Globus pallidus (tissue), 1 donor: ENCODE measurements around the gene CDH16.

ENCODE experiments used
- DNase-seq: peaks from one replicate; pipeline ENCODE4 v3.0.0-alpha.2; 2015; ENCODE audit warnings: low spot score

The CDH16 gene

DNA sequence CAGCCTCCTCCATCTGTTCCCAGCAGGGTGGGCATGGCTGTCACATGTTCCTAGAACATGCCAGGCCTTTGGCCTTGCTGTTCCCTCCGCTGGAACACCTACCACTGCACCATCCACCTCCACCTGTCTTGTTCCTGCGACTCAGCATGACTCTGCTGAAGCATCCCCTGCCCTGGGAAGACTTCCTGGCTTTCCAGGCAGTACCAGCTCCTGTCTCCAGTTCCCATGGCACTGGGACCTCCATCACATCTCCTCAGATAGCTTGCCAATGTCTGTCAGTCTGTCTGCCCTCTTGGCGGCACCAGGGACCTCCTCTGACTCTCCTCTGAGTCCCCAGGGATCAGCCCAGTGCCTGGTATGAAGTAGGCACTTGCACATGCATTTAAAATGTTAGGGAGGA lies 22.7 kb downstream of the CDH16 start:
- no peak for DNase-seq

DNA sequence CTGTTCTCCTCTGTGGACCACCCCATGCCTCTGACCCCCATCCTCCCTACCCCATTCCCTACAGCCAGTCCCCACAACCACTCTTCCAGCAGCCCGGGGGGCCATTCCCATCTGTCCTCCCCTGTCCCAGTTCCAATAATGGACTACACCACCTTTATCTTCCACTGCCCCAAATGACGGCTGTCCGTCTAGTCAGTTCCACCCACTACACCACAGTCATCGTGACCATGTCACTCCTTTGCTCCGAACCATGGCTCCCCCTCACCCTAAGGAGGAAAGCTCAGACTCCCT lies 23.1 kb downstream of the CDH16 start:
- no peak for DNase-seq

DNA sequence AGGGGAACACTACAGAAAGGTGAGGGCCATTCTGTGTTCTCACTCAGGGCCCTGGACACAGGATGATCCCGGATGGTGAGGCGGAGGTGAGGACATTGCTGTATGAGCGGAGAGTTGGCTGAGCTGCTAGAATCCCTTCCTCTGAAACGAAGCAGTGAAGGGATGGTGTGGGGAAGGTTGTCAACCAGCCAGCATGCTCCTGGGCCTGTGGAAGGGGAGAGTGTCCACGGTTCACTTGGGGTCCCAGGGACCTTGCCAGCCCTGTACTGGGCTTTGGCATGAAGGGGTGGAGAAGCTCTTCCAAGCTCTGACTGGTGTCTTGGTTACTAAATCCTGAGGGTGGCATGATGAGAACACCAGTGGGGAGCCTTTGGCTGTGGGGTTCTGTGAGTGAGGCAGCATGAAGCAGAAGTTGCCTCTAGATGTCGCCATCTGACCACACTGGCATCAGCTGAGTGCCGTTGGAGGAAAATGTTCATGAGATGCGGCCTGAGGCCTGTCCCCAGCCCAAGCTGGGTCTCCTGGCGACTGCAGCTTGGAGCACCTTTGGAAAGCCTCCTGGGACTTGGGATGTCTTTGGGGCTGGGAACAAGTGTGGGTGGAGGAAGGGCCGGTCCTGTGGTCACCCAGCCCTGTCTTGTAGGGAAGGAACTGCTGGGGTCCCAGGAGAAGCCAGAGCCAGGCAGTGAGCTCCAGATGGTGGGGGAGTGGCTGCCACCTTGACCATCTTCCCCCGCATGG lies 23.6 kb downstream of the CDH16 start:
- DNase-seq, result peak; percentile 74

DNA sequence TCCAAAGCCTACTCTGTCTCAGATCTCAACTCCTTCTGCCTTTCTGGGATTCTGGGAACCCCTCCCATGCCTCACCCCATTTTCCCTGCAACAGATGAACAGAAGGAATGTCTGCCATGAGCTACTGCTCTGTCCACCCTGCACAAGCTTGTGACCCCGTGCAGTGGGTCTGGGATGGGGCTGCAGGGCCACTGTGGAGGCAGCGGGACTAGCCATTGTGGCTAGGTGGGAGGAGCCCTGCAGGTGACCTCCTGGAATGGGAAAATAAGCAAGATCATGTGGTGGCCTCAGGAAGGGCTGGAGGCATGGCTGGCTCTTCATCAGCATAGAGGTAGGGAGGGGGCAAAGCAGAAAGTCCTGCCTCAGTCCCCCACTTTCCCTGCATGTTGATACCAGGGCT lies 24.6 kb downstream of the CDH16 start:
- DNase-seq, result no peak

DNA sequence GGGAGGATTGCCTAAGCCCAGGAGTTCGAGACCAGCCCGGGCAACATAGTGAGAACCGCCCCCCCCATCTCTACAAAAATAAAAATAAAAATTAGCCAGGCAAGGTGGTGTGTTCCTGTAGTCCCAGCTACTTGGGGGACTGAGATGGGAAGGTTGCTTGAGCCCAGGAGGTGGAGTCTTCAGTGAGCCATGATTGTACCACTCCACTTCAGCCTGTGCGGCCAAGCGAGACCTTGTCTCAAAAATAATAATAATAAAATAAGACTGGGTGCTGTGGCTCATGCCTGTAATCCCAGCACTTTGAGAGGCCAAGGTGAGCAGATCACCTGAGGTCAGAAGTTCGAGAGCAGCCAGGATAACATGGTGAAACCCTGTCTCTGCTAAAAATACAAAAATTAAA lies 26.9 kb downstream of the CDH16 start:
- no peak for DNase-seq

DNA sequence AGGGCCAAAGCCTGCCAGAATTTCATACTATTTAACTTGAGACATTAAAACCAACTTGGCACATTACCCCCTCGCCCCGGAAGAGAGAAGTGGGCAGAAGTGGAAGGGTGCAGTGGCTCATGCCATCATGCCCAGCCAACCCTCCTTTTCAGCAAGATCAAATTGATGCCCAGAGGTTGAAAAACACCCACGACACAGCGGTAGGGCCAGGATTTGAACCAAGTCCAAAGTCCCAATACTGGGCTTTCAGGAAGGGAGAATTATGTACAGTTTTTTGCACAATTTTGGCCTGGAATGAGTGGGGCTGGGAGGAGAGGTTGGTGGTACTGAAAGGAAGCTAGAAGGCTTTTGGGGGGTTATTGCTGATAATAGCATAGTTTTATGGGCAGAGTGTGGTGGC lies 27.3 kb downstream of the CDH16 start:
- DNase-seq, result no peak

DNA sequence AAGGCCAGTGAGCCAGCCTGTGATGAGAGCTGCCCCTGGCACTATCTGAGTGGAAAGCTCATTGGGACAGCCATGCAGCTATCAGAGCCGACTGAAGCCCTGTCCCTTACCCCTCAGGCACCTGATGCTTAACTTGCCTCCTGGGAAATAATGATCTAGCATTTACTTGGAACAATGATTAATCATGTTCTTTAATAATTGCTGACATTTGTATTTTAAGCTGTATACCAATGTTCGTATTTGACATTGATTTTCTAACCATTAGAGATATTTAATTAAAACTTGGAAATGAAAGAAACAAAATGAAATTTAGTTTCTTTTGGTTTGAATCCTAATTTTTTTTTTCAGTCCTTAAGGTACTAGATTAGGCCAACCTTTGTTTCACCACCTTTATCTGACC lies 27.9 kb downstream of the CDH16 start:
- no peak for DNase-seq

DNA sequence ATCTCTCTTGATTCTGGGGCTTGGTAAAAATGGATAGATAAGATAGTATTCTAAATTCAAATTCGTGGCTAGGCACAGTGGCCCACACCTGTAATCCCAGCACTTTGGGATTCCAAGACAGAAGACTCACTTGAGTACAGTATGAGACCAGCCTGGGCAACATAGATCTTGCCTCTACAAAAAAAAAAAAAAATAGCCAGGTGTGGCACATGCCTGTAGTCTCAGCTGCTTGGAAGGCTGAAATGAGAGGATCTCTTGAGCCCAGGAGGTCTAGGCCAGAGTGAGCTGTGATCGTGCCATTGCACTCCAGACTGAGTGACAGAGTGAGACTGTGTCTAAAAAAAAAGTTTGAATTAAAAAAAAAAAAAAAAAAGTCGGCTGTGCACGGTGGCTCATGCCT lies 29.1 kb downstream of the CDH16 start:
- DNase-seq, result no peak

DNA sequence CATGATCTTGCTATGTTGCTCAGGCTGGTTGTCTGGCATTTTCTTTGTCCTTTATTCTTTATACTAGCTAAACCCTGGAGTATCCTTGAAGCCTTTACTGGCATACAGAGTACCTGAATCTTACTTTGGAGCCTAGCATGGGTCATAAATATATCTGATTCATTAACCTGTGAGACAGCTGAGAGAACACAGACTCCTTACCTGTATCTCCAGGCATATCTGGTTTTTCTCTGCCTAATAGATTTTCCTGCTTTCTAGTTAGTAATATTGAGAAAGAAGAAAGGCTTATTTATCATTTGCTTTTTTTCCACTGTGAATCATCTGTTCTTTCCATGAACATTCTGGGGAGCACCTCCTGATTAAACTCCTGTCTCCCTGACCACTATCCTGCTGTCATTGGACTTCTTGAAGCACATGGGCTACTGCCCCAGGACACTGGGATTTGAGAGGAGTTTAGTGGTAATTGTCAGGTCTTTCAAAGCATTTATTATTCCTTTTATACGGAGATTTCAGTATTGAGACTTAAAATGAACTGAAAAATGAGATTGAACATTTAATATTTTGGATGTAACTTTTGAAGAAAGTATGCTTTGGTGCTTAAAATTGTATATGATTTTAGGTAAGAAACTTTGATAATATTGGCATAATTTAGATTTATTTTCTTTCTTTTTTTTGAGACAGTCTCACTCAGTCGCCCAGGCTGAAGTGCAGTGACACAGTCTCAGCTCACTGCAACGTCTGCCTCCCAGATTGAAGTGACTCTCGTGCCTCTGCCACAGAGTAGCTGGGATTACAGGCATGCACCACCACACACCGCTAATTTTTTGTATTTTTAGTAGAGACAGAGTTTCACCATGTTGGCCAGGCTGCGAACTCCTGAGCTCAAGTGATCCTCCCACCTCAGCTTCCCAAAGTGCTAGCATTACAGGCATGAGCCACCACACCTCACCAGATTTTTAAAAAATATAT lies 29.8 kb downstream of the CDH16 start:
- no peak for DNase-seq

DNA sequence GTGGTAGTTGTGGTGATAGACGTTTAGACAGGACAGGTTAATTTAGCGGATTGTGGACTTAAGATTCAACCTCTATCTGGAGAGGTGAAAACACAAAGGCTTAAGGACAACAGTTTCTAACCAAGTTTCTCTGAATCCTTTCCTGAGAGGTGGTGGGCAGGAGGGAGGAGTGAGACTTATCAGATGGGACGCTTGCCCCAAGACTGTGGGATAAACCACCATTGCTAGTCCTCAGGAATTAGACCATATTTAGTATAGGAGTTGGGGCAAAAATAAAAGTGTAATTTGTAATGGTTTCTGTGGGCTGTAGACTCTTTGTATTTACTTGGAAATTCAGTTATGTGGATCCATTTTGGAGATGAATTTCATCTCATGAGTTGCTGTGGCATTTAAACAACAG lies 31.8 kb downstream of the CDH16 start:
- DNase-seq, result no peak

DNA sequence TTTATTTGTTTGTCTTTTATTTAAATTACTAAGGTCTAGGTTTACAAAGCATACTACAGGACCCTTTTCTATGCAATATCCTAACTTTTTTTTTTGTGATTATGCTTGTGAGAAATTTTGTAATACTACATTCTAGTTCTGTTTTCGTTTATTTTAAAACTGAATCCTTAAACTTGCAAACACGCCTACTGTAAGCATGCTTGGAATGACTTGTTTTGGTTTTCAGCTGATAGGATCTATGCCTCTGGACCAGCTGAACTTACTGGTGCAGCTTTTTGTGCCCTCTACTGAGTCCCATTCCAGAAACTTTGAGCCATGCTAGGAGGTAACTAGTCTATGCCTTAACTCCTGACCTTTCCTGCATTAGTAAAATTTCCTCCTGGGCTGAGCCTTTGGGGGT lies 32.4 kb downstream of the CDH16 start:
- no peak for DNase-seq

DNA sequence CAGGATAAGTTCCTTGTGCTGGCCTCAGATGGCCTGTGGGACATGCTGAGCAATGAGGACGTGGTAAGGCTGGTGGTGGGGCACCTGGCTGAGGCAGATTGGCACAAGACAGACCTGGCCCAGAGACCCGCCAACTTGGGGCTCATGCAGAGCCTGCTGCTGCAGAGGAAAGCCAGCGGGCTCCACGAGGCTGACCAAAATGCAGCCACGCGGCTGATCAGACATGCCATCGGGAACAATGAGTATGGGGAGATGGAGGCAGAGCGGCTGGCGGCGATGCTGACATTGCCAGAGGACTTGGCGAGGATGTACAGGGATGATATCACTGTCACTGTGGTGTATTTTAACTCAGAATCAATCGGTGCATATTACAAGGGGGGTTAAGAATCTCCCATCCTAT lies 33.2 kb downstream of the CDH16 start:
- no peak for DNase-seq

DNA sequence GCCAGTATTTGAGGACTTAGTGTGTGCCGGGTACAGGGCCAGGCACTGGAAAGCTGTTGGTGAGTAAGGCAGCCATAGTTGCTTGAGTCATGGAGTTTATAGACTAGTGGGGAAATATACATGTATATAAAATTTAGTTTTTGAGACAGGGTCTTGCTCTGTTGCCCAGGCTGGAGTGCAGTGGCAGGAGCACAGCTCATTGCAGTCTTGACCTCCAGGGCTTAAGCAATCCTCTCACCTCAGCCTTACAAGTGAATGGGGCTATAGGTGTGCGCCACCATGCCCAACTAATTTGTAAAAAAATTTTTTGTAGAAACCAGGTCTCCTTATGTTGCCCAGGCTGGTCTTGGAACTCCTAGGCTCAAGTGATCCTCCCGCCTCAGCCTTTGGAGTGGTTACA lies 36.0 kb downstream of the CDH16 start:
- no peak for DNase-seq

DNA sequence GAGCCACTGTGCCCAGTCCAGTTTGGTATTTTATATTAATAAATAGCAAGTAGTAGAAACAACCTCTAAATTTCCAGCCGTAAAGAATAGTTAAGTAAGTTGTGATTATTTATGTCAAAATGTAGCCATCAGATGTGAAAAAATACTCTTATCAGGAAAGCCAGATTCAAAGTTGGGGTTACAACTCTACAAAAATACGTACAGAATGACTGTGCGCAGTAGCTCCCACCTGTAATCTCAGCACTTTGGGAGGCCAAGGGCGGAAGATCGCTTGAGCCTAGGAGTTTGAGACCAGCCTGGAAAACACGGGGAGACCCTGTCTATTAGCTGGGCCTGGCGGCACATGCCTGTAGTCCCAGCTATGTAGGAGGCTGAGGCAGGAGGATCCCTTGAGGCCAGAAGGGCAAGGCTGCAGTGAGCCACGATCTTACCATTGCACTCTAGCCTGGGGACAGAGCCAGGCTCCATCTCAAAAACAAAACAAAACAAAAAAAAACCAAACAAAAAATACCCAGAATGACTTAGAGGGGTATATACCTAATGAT lies 36.6 kb downstream of the CDH16 start:
- no peak for DNase-seq

DNA sequence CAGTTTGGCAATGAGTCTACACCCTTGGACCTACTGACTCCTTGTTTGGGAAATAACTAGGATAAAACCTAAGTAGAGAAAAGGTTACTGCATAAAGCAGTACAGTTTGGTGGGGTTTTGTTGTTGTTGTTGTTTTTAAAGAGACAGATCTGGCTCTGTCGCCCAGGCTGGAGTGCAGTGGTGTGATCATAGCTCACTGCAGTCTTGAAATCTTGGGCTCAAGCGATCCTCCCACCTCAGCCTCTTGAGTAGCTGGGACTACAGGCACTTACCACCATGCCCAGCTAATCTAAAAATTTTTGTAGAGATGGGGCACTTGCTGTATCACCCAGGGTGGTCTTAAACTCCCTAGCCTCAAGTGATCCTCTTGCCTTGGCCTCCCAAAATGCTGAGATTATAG lies 37.1 kb downstream of the CDH16 start:
- DNase-seq, result no peak

DNA sequence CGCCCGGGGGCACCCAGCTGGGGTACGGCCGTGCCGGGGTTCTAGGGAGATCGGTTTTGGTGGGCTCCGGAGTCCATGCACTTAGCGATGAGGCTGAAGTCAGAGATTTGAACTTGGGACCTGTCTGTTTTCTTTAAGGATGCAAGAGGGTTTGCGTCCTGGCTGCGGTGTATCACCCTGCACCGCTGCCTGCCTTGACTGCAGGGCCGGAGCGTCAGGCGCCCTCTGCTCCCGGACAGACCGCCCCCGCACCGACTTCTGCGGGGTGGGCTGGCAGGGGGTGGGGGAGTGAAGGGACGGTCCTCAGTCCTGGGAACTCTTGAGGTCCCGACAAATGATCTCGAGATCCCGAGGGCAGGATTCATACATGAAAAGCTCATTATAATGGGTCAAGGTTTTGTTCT lies 37.7 kb downstream of the CDH16 start:
- DNase-seq, result no peak

DNA sequence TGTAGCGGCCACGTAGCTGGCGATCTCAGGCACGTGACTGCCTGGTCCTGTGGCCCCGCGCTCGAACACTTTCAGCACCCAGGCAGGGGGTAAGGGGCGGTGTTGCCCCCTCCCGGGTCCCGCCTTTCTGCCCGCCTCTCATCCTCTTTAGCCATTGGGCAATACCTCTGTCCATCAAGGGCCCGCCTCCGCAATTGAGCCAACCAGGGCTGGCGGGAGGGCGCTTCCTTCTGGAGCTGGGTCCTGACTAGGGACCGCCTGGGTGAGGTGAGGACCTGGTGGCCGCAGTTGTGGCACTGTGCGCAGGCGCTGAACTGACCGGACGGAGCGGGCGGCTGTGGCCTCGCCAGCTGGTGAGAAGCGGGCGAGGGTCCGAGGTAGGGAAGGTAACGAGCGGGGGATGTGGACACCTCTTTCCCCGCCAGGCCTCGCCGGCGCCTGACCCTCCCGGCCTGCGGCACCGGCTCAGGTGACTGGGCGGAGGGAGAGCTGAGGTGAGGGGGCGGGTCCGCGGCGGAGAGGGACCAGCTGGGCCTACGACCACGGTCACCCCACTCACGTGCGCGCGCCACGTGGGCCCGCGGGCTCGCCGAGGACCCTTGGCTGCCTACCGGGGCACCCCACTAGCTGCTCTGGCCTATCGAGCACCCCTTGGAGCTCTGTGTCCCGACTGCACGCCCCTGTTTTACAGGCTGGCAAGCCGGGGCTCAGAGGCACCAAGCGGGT lies 38.2 kb downstream of the CDH16 start, which contains the start of gene PDP2:
PDP2 (plus strand) TSS at position 228 of the 726 bp plus-strand sequence. CDS start 3,770 bp downstream, outside the sequence.
- peak; percentile 95 for DNase-seq

DNA sequence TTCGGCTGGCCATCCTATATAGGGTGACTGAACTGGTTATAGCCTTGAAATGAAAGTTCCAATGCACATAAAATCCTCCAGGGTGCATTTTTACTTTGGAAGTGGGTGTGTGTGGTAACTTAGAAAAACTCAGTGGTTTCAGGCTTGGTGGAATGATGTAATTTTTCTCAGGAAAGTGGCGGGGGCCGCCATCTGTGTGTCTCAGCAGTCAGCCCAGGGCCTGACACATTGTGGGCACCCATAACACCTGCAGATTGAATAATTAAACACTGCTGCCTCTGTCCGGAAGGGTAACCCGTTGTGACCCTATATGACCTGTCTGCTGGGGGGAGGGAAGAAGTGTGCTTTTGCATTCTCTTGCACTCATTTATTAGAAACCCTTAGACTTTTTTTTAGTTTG lies 40.6 kb downstream of the CDH16 start:
- DNase-seq, result no peak

DNA sequence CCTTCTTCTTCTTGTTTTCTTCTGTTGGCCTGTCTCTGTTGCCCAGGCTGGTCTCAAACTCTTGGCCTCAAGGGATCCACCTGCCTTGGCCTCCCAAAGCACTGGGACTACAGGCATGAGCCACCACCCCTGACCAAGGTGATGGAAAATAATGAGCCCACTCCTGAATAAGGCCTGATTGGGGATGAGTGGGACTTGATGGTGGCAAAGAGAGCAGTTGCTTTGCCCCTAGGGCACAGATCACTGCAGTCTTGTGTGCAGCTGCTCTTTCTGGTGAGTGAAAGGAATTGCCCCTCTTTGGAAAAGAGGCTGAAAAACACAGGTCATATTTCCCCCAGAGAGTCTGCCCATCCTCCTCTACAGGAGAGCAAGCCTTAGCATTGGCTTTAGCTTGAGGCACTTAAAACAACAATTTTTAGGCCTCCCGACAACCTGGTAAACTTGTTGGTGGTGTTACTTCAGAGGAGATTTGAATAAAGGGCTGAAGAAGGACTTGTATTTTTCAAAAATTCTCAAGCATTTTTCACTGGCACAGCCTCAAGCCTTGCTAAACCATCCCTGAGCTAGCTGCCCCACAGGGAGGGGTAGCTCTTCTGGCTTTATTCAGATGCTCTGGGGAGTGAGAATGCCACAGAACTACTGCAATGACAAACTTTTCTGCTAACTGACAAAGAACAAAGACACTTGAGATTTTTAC lies 44.5 kb downstream of the CDH16 start:
- DNase-seq, result no peak

DNA sequence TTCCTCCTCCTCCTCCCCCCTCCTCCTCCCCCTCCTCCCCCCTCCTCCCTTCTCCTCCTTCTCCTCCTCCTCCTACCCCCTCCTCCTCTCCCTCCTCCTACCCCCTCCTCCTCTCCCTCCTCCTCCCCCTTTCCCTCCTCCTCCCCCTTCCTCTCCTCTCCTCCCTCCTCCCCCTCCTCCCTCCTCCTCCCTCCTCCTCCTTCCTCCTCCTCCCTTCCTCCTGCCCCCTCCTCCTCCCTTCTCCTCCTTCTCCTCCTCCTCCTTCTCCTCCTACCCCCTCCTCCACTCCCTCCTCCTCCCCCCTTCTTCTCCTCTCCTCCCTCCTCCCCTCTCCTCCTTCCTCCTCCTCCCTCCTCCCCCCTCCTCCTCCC lies 45.0 kb downstream of the CDH16 start:
- DNase-seq, result no peak

DNA sequence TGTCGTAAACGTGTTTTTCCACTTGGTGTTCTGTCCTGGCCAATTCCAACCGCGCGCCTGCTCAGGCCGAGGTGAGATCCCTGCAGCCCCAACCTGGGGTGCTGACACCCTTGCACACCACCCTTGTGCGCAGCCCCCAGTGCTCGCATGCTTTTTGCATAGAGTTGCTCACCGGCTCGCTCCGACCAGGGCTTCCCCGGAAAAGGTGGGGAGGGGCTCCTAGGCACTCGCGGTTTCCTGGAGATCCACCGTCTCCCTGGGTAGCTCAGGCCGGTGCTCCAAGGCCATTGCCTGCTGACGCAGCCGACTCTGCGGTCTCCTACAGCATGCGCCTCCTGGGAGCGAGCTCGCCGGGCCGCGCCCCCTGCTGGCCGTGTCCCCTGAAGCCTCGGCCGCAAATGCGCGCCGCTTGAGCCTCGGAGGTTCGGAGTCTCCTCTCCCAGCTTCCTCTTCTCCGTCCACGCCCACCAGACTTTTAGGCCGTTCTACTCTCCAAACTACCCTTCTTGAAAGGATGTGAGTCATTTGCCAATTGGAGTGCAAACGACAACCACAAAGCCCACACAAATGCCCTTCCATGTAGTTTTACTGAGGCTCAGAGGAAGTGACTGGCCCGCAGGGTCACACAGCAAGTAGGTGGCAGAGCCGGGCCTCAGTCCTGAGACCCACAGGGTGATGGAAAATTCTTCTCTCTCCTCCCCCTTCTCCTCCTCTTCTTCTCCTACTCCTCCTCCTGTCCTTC lies 45.6 kb downstream of the CDH16 start:
- peak; percentile 81 for DNase-seq
